ENCODE measurements around the gene GPC6. TPM values are rescaled to one million over a fixed set of nuclear protein-coding genes. Genes with fewer than 3 reads are reported as not detected.

Gene GPC6
- total RNA-seq, 1 donor, result 77.8 TPM

- Histone ChIP-seq H3K79me2 (ENCODE audit: insufficient read depth, low read length) (no peaks in the 10 kb centered on the region), H3K4me2 (ENCODE audit: insufficient read depth, low read length) (no peak overlapping the region)
Observed at GRCh38 chr13:94323764-94324758, 1097.5 kb downstream of the GPC6 start.

GRCh38 chr13:94324767-94325540 lies 1098.3 kb downstream of the GPC6 start:
- H2AFZ ChIP-seq (ENCODE audit: low read length), result peak overlapping the region; percentile 28
- H3K27me3 ChIP-seq (ENCODE audit: insufficient read depth, low read length), result no peaks in the 10 kb centered on the region
- no peaks in the 10 kb centered on the region for H3K79me2 ChIP-seq (ENCODE audit: insufficient read depth, low read length)
- peak overlapping the region; percentile 47 for H3K27ac ChIP-seq (ENCODE audit: low read depth, low read length)
- H3K4me1 ChIP-seq (ENCODE audit: insufficient read depth, low read length), result peaks cover 36% of the 10 kb centered on the region
- no peak for TF ChIP-seq CTCF (IDR thresholded peaks at IDR 0.05; ENCODE audit: extremely low read depth, low read depth, low read length)
- no peaks in the 10 kb centered on the region for H3K36me3 ChIP-seq (ENCODE audit: insufficient read depth, low read length)
- H4K20me1 ChIP-seq (ENCODE audit: insufficient read depth, low read length), result no peaks in the 10 kb centered on the region
- H3K4me3 ChIP-seq (ENCODE audit: insufficient read depth, low read length), result no peak overlapping the region
- no peaks in the 10 kb centered on the region for H3K9me3 ChIP-seq (ENCODE audit: low read depth, low read length)
- DNase-seq (ENCODE audit: insufficient read length, low spot score, missing footprints), result no peak
- H3K4me2 ChIP-seq (ENCODE audit: insufficient read depth, low read length), result peak overlapping the region; percentile 18

More at GRCh38 chr13:94323764-94324758, 1097.5 kb downstream of the GPC6 start:
- Histone ChIP-seq H4K20me1 (ENCODE audit: insufficient read depth, low read length) (no peaks in the 10 kb centered on the region), H3K36me3 (ENCODE audit: insufficient read depth, low read length) (no peaks in the 10 kb centered on the region), H3K9me3 (ENCODE audit: low read depth, low read length) (no peaks in the 10 kb centered on the region), H2AFZ (ENCODE audit: low read length) (no peak overlapping the region), H3K4me1 (ENCODE audit: insufficient read depth, low read length) (peaks cover 27% of the 10 kb centered on the region), H3K27ac (ENCODE audit: low read depth, low read length) (no peak overlapping the region), H3K4me3 (ENCODE audit: insufficient read depth, low read length) (no peak overlapping the region), H3K27me3 (ENCODE audit: insufficient read depth, low read length) (no peaks in the 10 kb centered on the region)
- no peak for TF ChIP-seq CTCF (IDR thresholded peaks at IDR 0.05; ENCODE audit: extremely low read depth, low read depth, low read length)
- DNase-seq (ENCODE audit: insufficient read length, low spot score, missing footprints), result no peak

GRCh38 chr13:94325650-94326049 lies 1099.0 kb downstream of the GPC6 start:
- Histone ChIP-seq H3K36me3 (ENCODE audit: insufficient read depth, low read length) (no peaks in the 10 kb centered on the region), H3K27ac (ENCODE audit: low read depth, low read length) (peak overlapping the region; percentile 47)

More at GRCh38 chr13:94325650-94326049, 1099.0 kb downstream of the GPC6 start:
- DNase-seq (ENCODE audit: insufficient read length, low spot score, missing footprints), result peak; percentile 72
- no peak for TF ChIP-seq CTCF (IDR thresholded peaks at IDR 0.05; ENCODE audit: extremely low read depth, low read depth, low read length)
- Histone ChIP-seq H3K9me3 (ENCODE audit: low read depth, low read length) (no peaks in the 10 kb centered on the region), H3K79me2 (ENCODE audit: insufficient read depth, low read length) (no peaks in the 10 kb centered on the region), H3K4me1 (ENCODE audit: insufficient read depth, low read length) (peaks cover 43% of the 10 kb centered on the region), H4K20me1 (ENCODE audit: insufficient read depth, low read length) (no peaks in the 10 kb centered on the region), H3K4me3 (ENCODE audit: insufficient read depth, low read length) (no peak overlapping the region), H3K27me3 (ENCODE audit: insufficient read depth, low read length) (no peaks in the 10 kb centered on the region), H2AFZ (ENCODE audit: low read length) (peak overlapping the region; percentile 40), H3K4me2 (ENCODE audit: insufficient read depth, low read length) (peak overlapping the region; percentile 18)

All from osteoblast (primary cell).